Measurements from ENCODE around the gene GP2. TPM values are rescaled to one million over a fixed set of nuclear protein-coding genes. Genes with fewer than 3 reads are reported as not detected.
"Not testable (repeated sequence)": the region's sequence is repeated elsewhere in the genome, so short reads cannot be mapped to it uniquely, and the experiment has no call there.

GP2 gene
- total RNA-seq, 2 experiments from 2014 or later, result not detected

- no peaks in the 10 kb centered on the region for H3K9me3 Mint-ChIP-seq
- ChIA-PET POLR2A (no interaction called here), CTCF (no interaction called here)
- H3K4me3 Mint-ChIP-seq, result no peak overlapping the region
- H3K36me3 Mint-ChIP-seq (ENCODE audit: low read depth), result no peaks in the 10 kb centered on the region
- no peaks in the 10 kb centered on the region for H3K27me3 Mint-ChIP-seq
- no peak overlapping the region for H3K27ac Mint-ChIP-seq
- no peak for DNase-seq
- no peaks in the 10 kb centered on the region for H3K4me1 Mint-ChIP-seq
These were observed 12.4 kb upstream of the GP2 start for GRCh38 chr16:20339744-20340143.

GRCh38 chr16:20336955-20337354, 9.6 kb upstream of the GP2 start:
- H3K27me3 Mint-ChIP-seq, result no peaks in the 10 kb centered on the region
- CTCF ChIA-PET, result no interaction called here
- H3K4me1 Mint-ChIP-seq, result no peaks in the 10 kb centered on the region
- no peak for DNase-seq
- H3K9me3 Mint-ChIP-seq, result no peaks in the 10 kb centered on the region
- H3K27ac Mint-ChIP-seq, result no peak overlapping the region
- no peak overlapping the region for H3K4me3 Mint-ChIP-seq
- POLR2A ChIA-PET, result no interaction called here
- H3K36me3 Mint-ChIP-seq (ENCODE audit: low read depth), result no peaks in the 10 kb centered on the region

- Mint-ChIP-seq H3K27ac (no peak overlapping the region), H3K9me3 (no peaks in the 10 kb centered on the region), H3K27me3 (no peaks in the 10 kb centered on the region), H3K36me3 (ENCODE audit: low read depth) (no peaks in the 10 kb centered on the region), H3K4me3 (no peak overlapping the region), H3K4me1 (no peaks in the 10 kb centered on the region)
- POLR2A ChIA-PET, result no interaction called here
- CTCF ChIA-PET, result interaction anchor here (0.6 kb wide), 1 partner anchor 837 kb away, joined by 3 read pairs; no protein-coding TSS in a partner anchor
- DNase-seq, result no peak
These were observed 7.1 kb upstream of the GP2 start for GRCh38 chr16:20334396-20334795.

- H3K27ac Mint-ChIP-seq, result no peak overlapping the region
- no peaks in the 10 kb centered on the region for H3K27me3 Mint-ChIP-seq
- no peaks in the 10 kb centered on the region for H3K4me1 Mint-ChIP-seq
- H3K9me3 Mint-ChIP-seq, result no peaks in the 10 kb centered on the region
- no peak for DNase-seq
- H3K4me3 Mint-ChIP-seq, result no peak overlapping the region
- CTCF ChIA-PET, result no interaction called here
- H3K36me3 Mint-ChIP-seq (ENCODE audit: low read depth), result no peaks in the 10 kb centered on the region
- POLR2A ChIA-PET, result no interaction called here
These were observed 5.8 kb upstream of the GP2 start for GRCh38 chr16:20333120-20333519.

GRCh38 chr16:20332411-20332810, 5.1 kb upstream of the GP2 start:
- ChIA-PET CTCF (no interaction called here), POLR2A (no interaction called here)
- no peak overlapping the region for H3K4me3 Mint-ChIP-seq
- no peaks in the 10 kb centered on the region for H3K27me3 Mint-ChIP-seq
- H3K9me3 Mint-ChIP-seq, result no peaks in the 10 kb centered on the region
- no peak for DNase-seq
- no peaks in the 10 kb centered on the region for H3K4me1 Mint-ChIP-seq
- no peak overlapping the region for H3K27ac Mint-ChIP-seq
- H3K36me3 Mint-ChIP-seq (ENCODE audit: low read depth), result no peaks in the 10 kb centered on the region

- DNase-seq, result no peak
- Mint-ChIP-seq H3K36me3 (ENCODE audit: low read depth) (no peaks in the 10 kb centered on the region), H3K9me3 (no peaks in the 10 kb centered on the region), H3K27me3 (no peaks in the 10 kb centered on the region), H3K4me1 (no peaks in the 10 kb centered on the region), H3K4me3 (no peak overlapping the region), H3K27ac (no peak overlapping the region)
- ChIA-PET POLR2A (no interaction called here), CTCF (no interaction called here)
These were observed 4.3 kb upstream of the GP2 start for GRCh38 chr16:20331635-20332034.

GRCh38 chr16:20329392-20330138, 2.3 kb upstream of the GP2 start:
- Mint-ChIP-seq H3K27me3 (no peaks in the 10 kb centered on the region), H3K4me3 (no peak overlapping the region), H3K4me1 (no peaks in the 10 kb centered on the region), H3K36me3 (ENCODE audit: low read depth) (no peaks in the 10 kb centered on the region), H3K27ac (no peak overlapping the region), H3K9me3 (no peaks in the 10 kb centered on the region)
- CTCF ChIA-PET, result no interaction called here
- POLR2A ChIA-PET, result no interaction called here
- DNase-seq, result no peak

- no peak for DNase-seq
- Mint-ChIP-seq H3K4me1 (no peaks in the 10 kb centered on the region), H3K36me3 (ENCODE audit: low read depth) (no peaks in the 10 kb centered on the region), H3K27ac (no peak overlapping the region), H3K4me3 (no peak overlapping the region), H3K27me3 (no peaks in the 10 kb centered on the region), H3K9me3 (no peaks in the 10 kb centered on the region)
- CTCF ChIA-PET, result no interaction called here
- POLR2A ChIA-PET, result no interaction called here
These were observed 992 bp downstream of the GP2 start for GRCh38 chr16:20326321-20326720.

- Mint-ChIP-seq H3K27ac (no peak overlapping the region), H3K4me3 (no peak overlapping the region), H3K36me3 (ENCODE audit: low read depth) (no peaks in the 10 kb centered on the region), H3K9me3 (no peaks in the 10 kb centered on the region), H3K4me1 (no peaks in the 10 kb centered on the region), H3K27me3 (no peaks in the 10 kb centered on the region)
- POLR2A ChIA-PET, result no interaction called here
- no peak for DNase-seq
- CTCF ChIA-PET, result no interaction called here
These were observed 2.3 kb downstream of the GP2 start for GRCh38 chr16:20325005-20325404.

GRCh38 chr16:20323591-20324117, 3.7 kb downstream of the GP2 start:
- Mint-ChIP-seq H3K4me3 (no peak overlapping the region), H3K4me1 (no peaks in the 10 kb centered on the region), H3K9me3 (no peaks in the 10 kb centered on the region), H3K36me3 (ENCODE audit: low read depth) (no peaks in the 10 kb centered on the region), H3K27me3 (no peaks in the 10 kb centered on the region), H3K27ac (no peak overlapping the region)
- CTCF ChIA-PET, result no interaction called here
- POLR2A ChIA-PET, result no interaction called here
- DNase-seq, result no peak

- H3K27me3 Mint-ChIP-seq, result no peaks in the 10 kb centered on the region
- ChIA-PET POLR2A (no interaction called here), CTCF (no interaction called here)
- H3K9me3 Mint-ChIP-seq, result no peaks in the 10 kb centered on the region
- no peaks in the 10 kb centered on the region for H3K4me1 Mint-ChIP-seq
- H3K4me3 Mint-ChIP-seq, result no peak overlapping the region
- no peak overlapping the region for H3K27ac Mint-ChIP-seq
- H3K36me3 Mint-ChIP-seq (ENCODE audit: low read depth), result no peaks in the 10 kb centered on the region
- no peak for DNase-seq
These were observed 4.6 kb downstream of the GP2 start for GRCh38 chr16:20322696-20323095.

- H3K36me3 Mint-ChIP-seq (ENCODE audit: low read depth), result no peaks in the 10 kb centered on the region
- no peak for DNase-seq
These were observed 5.6 kb downstream of the GP2 start for GRCh38 chr16:20321671-20322070.

GRCh38 chr16:20321051-20321450, 6.3 kb downstream of the GP2 start:
- H3K27me3 Mint-ChIP-seq; DNase-seq; H3K36me3 Mint-ChIP-seq (ENCODE audit: low read depth); H3K4me3 Mint-ChIP-seq; H3K27ac Mint-ChIP-seq; H3K4me1 Mint-ChIP-seq; POLR2A ChIA-PET; CTCF ChIA-PET; H3K9me3 Mint-ChIP-seq: not testable (repeated sequence)

More at GRCh38 chr16:20321671-20322070, 5.6 kb downstream of the GP2 start:
- no peak overlapping the region for H3K27ac Mint-ChIP-seq
- CTCF ChIA-PET, result no interaction called here
- no peaks in the 10 kb centered on the region for H3K4me1 Mint-ChIP-seq
- H3K9me3 Mint-ChIP-seq, result no peaks in the 10 kb centered on the region
- POLR2A ChIA-PET, result no interaction called here
- H3K4me3 Mint-ChIP-seq, result no peak overlapping the region
- no peaks in the 10 kb centered on the region for H3K27me3 Mint-ChIP-seq

- H3K9me3 Mint-ChIP-seq, result no peaks in the 10 kb centered on the region
- H3K4me1 Mint-ChIP-seq, result no peaks in the 10 kb centered on the region
- no peak overlapping the region for H3K27ac Mint-ChIP-seq
- POLR2A ChIA-PET, result no interaction called here
- H3K36me3 Mint-ChIP-seq (ENCODE audit: low read depth), result no peaks in the 10 kb centered on the region
- CTCF ChIA-PET, result no interaction called here
- H3K4me3 Mint-ChIP-seq, result no peak overlapping the region
- no peaks in the 10 kb centered on the region for H3K27me3 Mint-ChIP-seq
- DNase-seq, result no peak
These were observed 6.7 kb downstream of the GP2 start for GRCh38 chr16:20320592-20320991.

Data from activated CD4-positive, alpha-beta memory T cell treated with anti-CD3 and anti-CD28 coated beads, Interleukin-2, amount 10 ng/mL, durations not matched to agents 7 days and 5 days (primary cell).